OCI-LY7 (cell line): ENCODE measurements around the gene BMERB1. TPM values are rescaled to one million over a fixed set of nuclear protein-coding genes. Genes with fewer than 3 reads are reported as not detected.

Experiments used
- BruUV-seq: library from RNA; stranded (reverse); fragments of 400-500 nt; replicated peaks from 2 replicates; lab custom pipeline; 2021; lab: Mats Ljungman, UMichigan
- CTCF ChIA-PET: fragments of 300-600 bp; sonication (Branson Sonifier 250); formaldehyde crosslinking; loops from one replicate; lab custom pipeline; 2022; ENCODE audit warnings: antibody characterized with exemption; ENCODE audit not compliant: unreplicated experiment; lab: Charles Lee
- POLR2A ChIA-PET: fragments of 300-600 bp; sonication (Branson Sonifier 250); formaldehyde crosslinking; loops from one replicate; lab custom pipeline; 2022; ENCODE audit warnings: antibody characterized with exemption; lab: Charles Lee
- DNase-seq: peaks from one replicate; pipeline ENCODE4 v3.0.0-alpha.2; 2015; ENCODE audit warnings: low spot score
- H2AFZ ChIP-seq: fragments of 200-600 bp; sonication (generic), shearing (Covaris generic); 2 replicates; pipeline ENCODE4 v1.6.1; 2014; ENCODE audit warnings: mild to moderate bottlenecking, antibody characterized with exemption, low read length, moderate library complexity
- H3K27ac ChIP-seq: fragments of 200-600 bp; sonication (generic); 2 replicates; pipeline ENCODE4 v1.5.1; 2014; ENCODE audit warnings: mixed run types, low read depth, mild to moderate bottlenecking, moderate library complexity, low read length, inconsistent platforms; ENCODE audit not compliant: poor library complexity, severe bottlenecking
- H3K36me3 ChIP-seq: fragments of 200-600 bp; sonication (generic); 2 replicates; pipeline ENCODE4 v1.6.1; 2014; ENCODE audit warnings: mild to moderate bottlenecking, antibody characterized with exemption, low read length, moderate library complexity, mixed read lengths; ENCODE audit not compliant: insufficient read depth
- H3K4me1 ChIP-seq: fragments of 200-600 bp; sonication (generic); 2 replicates; pipeline ENCODE4 v1.5.1; 2014; ENCODE audit warnings: mild to moderate bottlenecking, low read length; ENCODE audit not compliant: insufficient read depth, poor library complexity, severe bottlenecking
- H3K4me2 ChIP-seq: fragments of 200-600 bp; sonication (generic); 2 replicates; pipeline ENCODE4 v1.6.1; 2014; ENCODE audit warnings: mild to moderate bottlenecking, low read length
- H3K4me3 ChIP-seq: fragments of 200-600 bp; sonication (generic); 2 replicates; pipeline ENCODE4 v1.5.1; 2014; ENCODE audit warnings: mild to moderate bottlenecking, low read depth, low read length; ENCODE audit not compliant: poor library complexity, severe bottlenecking
- H3K79me2 ChIP-seq: fragments of 200-600 bp; sonication (generic); 2 replicates; pipeline ENCODE4 v1.6.1; 2016; ENCODE audit warnings: low read depth, mild to moderate bottlenecking, low read length, moderate library complexity, mixed read lengths; ENCODE audit not compliant: insufficient read depth
- H3K9me2 ChIP-seq: fragments of 200-600 bp; sonication (generic); 2 replicates; pipeline ENCODE4 v1.6.1; 2016; ENCODE audit warnings: mild to moderate bottlenecking, low read length, mixed read lengths; ENCODE audit not compliant: insufficient read depth
- H3K9me3 ChIP-seq: fragments of 200-600 bp; sonication (generic); 2 replicates; pipeline ENCODE4 v1.6.1; 2014; ENCODE audit warnings: mild to moderate bottlenecking, mixed run types, low read length, mixed read lengths
- H4K20me1 ChIP-seq: fragments of 200-600 bp; sonication (generic); 2 replicates; pipeline ENCODE4 v1.6.1; 2014; ENCODE audit warnings: mild to moderate bottlenecking, antibody characterized with exemption, low read length, moderate library complexity, mixed read lengths; ENCODE audit not compliant: insufficient read depth
- CTCF ChIP-seq: fragments of 200-600 bp; sonication (generic); conservative IDR thresholded peaks from 2 replicates; pipeline ENCODE4 v1.5.1; 2014; ENCODE audit warnings: mild to moderate bottlenecking, antibody characterized with exemption, low read length, moderate library complexity, mixed read lengths
- EZH2phosphoT487 ChIP-seq: fragments of 200-600 bp; sonication (generic); IDR thresholded peaks from 2 replicates; pipeline ENCODE4 v1.6.1; 2018; ENCODE audit warnings: low read depth, borderline replicate concordance, mild to moderate bottlenecking, mixed run types, antibody characterized with exemption, low read length, moderate library complexity, mixed read lengths
- intact Hi-C: fragments of 100-400 bp; cut with micrococcal nuclease; formaldehyde crosslinking; loops from one replicate; pipeline ENCODE4 v1.10.0; 2022; ENCODE audit not compliant: unreplicated experiment
- total RNA-seq, 2 experiments: library from RNA; depleted of rRNA in 1 of 2; stranded (reverse); fragments of >200 nt in 1 of 2; shearing (Covaris generic) in 1 of 2; gene quantifications; 2 replicates each; pipeline ENCODE4 v1.2.3, GENCODE V29; 2014 to 2022

Gene BMERB1
- total RNA-seq, 2 experiments from 2014 or later, result not detected

GRCh38 chr16:15510992-15511391 is 76.6 kb downstream of the BMERB1 start:
- BruUV-seq, result no TSS peak
- CTCF ChIA-PET, result no interaction called here
- no peaks in the 10 kb centered on the region for H3K36me3 ChIP-seq
- H3K4me1 ChIP-seq, result no peaks in the 10 kb centered on the region
- no peaks in the 10 kb centered on the region for H3K79me2 ChIP-seq
- no peak overlapping the region for H3K27ac ChIP-seq
- no peaks in the 10 kb centered on the region for H3K9me2 ChIP-seq
- intact Hi-C loops, result no loop called here
- H3K4me2 ChIP-seq, result no peak overlapping the region
- no peak overlapping the region for H2AFZ ChIP-seq
- no peak for DNase-seq
- H4K20me1 ChIP-seq, result no peaks in the 10 kb centered on the region
- H3K9me3 ChIP-seq, result no peaks in the 10 kb centered on the region
- POLR2A ChIA-PET, result no interaction called here
- H3K4me3 ChIP-seq, result no peak overlapping the region
- TF ChIP-seq CTCF, result no peak
- no peak for TF ChIP-seq EZH2phosphoT487

- intact Hi-C loops, result no loop called here
- ChIA-PET POLR2A (no interaction called here), CTCF (no interaction called here)
- no peak overlapping the region for H3K4me2 ChIP-seq
- H3K36me3 ChIP-seq, result no peaks in the 10 kb centered on the region
- H2AFZ ChIP-seq, result no peak overlapping the region
- no peaks in the 10 kb centered on the region for H3K9me3 ChIP-seq
- no TSS peak for BruUV-seq
- H3K79me2 ChIP-seq, result no peaks in the 10 kb centered on the region
- no peaks in the 10 kb centered on the region for H3K4me1 ChIP-seq
- DNase-seq, result no peak
- no peaks in the 10 kb centered on the region for H4K20me1 ChIP-seq
- TF ChIP-seq CTCF (no peak), EZH2phosphoT487 (no peak)
- H3K27ac ChIP-seq, result no peak overlapping the region
- no peaks in the 10 kb centered on the region for H3K9me2 ChIP-seq
- no peak overlapping the region for H3K4me3 ChIP-seq
Measured at GRCh38 chr16:15511759-15512487, 77.5 kb downstream of the BMERB1 start.

GRCh38 chr16:15513156-15513555 is 78.8 kb downstream of the BMERB1 start:
- Histone ChIP-seq H3K4me1 (no peaks in the 10 kb centered on the region), H4K20me1 (no peaks in the 10 kb centered on the region), H3K9me3 (no peaks in the 10 kb centered on the region), H3K4me3 (no peak overlapping the region), H2AFZ (no peak overlapping the region), H3K36me3 (no peaks in the 10 kb centered on the region), H3K4me2 (no peak overlapping the region), H3K9me2 (no peaks in the 10 kb centered on the region), H3K79me2 (no peaks in the 10 kb centered on the region), H3K27ac (no peak overlapping the region)
- no TSS peak for BruUV-seq
- ChIA-PET POLR2A (no interaction called here), CTCF (no interaction called here)
- no peak for DNase-seq
- intact Hi-C loops, result no loop called here
- TF ChIP-seq EZH2phosphoT487, result no peak
- TF ChIP-seq CTCF, result no peak
